HG03025 (cell line): ENCODE measurements around the gene DUOX1.

ENCODE experiments used
- ATAC-seq: cut with Tn5 transposase; IDR thresholded peaks from one replicate; pipeline ENCODE4 v1.9.1; 2021; ENCODE audit warnings: mild to moderate bottlenecking, moderate library complexity; ENCODE audit not compliant: unreplicated experiment, low FRiP score

Gene DUOX1

DNA sequence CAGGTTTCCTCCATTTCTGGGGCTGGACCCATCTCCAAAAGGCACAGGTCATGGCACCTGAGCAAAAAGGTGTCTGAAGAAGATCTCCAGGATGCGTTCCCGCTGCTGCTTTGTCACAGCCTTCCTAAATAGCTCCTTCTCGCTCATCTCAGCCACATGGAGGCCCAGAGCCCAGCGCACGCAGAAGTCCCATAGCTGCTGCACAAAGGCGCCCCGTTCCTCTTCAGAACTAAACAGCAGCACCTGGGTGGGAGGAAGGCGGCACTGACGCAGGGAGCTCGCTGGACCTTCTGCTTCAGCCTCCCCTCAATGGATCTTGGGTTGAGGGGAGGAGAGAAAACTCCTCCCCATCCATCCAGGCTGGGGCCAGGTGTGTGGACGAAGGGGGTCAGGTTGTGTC, 24.2 kb upstream of the DUOX1 start:
- no peak for ATAC-seq

- no peak for ATAC-seq
Observed at GRCh38 chr15:45106002-45106790, 23.6 kb upstream of the DUOX1 start.

GRCh38 chr15:45107941-45108630, 21.7 kb upstream of the DUOX1 start:
- ATAC-seq, result no peak

- ATAC-seq, result no peak
Observed at GRCh38 chr15:45110256-45110820, 19.5 kb upstream of the DUOX1 start.

- ATAC-seq, result no peak
Observed at GRCh38 chr15:45111390-45112142, 18.2 kb upstream of the DUOX1 start.

DNA sequence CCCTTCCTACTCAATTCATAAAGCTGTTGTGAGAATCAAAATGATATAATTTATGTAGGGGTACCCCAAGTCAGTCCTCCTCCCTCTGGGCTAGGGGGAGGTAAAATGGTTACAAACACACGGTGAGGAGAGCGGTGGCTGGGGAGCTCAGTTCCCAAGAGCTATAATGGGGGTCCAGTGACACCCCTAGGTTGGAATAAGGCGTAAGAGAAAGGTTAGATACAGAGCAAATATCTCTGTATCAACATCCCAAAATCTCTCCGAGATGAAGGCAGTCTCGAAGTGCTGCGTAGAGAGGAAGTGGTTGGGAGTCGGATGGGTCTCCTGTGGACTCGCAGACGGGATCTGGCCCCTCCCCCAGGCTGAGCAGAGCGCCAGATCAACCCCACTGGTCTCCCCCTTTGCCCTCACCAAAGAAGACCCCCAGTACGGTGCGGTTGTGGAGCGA, 17.6 kb upstream of the DUOX1 start:
- ATAC-seq, result no peak

DNA sequence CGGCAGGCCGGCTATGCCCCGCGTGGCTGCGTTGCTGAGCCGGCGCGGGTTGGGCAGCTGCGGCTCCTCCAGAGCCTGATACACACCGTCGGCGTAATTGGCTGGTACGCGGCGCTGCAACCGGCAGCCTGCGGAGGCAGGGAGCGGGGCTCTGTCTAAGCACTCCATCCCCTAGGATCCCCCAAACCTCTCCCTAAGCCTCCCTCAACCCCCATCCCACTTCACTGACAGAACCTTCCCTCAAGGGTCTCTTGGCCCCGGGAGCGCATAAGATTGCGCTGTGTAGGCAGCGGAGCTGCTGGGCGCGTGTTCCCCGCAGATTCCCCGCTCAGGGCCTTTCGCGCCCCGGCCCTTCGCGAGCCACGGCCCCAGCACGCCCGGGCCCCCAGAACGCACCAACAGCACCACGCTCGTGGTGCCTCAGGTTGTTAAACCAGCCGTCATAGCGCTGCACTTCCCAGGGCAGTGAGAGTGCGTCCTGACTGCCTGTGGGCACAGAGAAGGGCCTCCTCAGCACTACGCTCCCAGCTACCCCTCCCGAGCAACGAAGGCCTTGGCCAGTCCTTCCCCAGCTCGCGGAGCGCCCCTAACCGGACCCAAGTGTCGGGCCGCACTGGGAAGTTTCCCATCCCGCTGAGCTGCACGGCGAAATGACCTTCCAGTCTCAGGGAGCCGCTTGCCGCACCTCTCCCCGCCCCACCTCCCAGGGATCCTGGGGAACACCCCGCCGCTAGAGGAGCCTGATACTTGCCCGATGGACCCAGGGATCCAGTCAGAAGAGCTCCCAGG, 17.0 kb upstream of the DUOX1 start:
- ATAC-seq, result no peak

DNA sequence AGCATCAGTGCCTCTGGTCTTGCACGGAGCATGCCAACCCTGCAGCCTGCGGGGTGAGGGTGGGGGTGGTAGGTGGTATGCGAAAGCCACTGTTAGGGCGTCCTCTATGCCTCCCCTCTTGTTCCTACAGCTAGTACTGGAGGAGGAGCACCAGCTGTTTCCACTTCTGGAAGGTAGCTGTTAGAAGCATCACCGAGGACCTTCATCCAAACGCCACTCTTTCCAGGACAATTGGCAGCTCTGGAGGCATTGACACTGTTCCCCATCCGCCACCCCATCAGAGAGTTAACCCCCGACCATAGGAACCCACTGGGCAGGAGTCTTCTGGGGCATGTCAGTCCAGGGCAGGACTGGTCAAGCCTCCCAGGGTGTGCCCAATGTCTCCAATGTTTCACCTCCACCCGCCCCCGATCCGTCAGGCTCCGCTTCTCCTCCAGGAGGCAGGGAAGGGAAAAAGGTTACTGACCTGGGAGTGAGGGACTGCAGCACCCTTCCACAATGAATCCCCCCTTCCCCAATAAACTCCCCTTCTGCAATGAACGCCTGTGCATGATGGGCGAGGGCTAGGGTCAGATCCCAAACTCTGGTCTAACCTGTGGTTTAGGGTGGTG, 16.3 kb upstream of the DUOX1 start:
- ATAC-seq, result no peak

- no peak for ATAC-seq
Observed at GRCh38 chr15:45114076-45114750, 15.6 kb upstream of the DUOX1 start, which contains the start of the genes DUOX2 and DUOXA2. DUOX2 (minus strand) TSS chr15:45114172; CDS start chr15:45113411, 761 bp downstream. DUOXA2 (plus strand) TSS chr15:45114326; CDS start chr15:45114606, 280 bp downstream.

GRCh38 chr15:45114751-45115085, 15.1 kb upstream of the DUOX1 start:
- ATAC-seq, result no peak

- ATAC-seq, result no peak
Observed at GRCh38 chr15:45115312-45115820, 14.4 kb upstream of the DUOX1 start.

DNA sequence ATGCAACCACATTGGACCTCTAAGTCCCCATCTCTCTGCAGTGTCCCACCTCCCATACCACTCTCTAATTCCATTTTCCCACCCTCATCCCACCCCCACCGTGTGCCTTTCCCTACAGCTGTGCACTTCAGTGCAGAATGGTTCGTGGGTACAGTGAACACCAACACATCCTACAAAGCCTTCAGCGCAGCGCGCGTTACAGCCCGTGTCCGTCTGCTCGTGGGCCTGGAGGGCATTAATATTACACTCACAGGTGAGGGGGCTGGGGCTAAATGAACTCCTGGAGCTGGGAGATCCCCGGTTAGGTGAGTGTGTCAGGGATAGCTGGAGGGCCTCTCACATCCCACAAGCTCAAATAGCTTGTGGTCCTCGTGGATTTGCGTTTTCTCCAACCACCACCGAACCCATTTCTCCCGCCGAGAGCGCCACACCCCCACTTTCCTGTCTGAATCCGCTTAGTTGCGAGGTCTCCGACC, 13.8 kb upstream of the DUOX1 start:
- no peak for ATAC-seq

- ATAC-seq, result no peak
Observed at GRCh38 chr15:45116482-45117307, 13.1 kb upstream of the DUOX1 start.

- no peak for ATAC-seq
Observed at GRCh38 chr15:45117308-45118130, 12.3 kb upstream of the DUOX1 start.

DNA sequence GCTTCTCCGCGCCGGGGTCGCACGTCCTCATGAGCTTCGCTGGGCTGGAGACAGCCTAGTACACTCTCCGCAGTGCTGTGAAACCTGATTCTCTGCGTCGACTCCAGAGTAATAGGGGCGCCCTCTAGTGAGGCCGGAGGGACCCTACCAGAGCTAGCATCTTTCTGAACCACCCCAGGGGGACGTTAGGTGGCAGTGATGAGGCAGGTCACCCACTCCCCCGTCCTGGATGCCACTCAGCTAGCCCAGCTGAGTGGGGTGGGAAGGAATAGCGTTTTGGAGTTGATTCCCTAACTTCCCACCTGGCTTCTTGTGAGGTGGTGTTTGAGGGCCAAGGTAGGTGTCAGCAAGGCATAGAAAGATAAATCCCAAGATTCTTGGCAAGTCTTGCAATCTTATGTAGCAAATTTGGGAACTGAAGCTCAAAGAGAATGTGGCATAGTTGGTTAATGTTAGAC, 11.6 kb upstream of the DUOX1 start:
- ATAC-seq, result peak; percentile 74

GRCh38 chr15:45118996-45119395, 10.8 kb upstream of the DUOX1 start:
- no peak for ATAC-seq
